H1 (cell line): ENCODE results near the gene BCAS3. TPM values are rescaled to one million over a fixed set of nuclear protein-coding genes. Genes with fewer than 3 reads are reported as not detected.

Source experiments
- CTCF ChIA-PET: fragments of 300-600 bp; sonication (Branson Sonifier 250); formaldehyde crosslinking; loops from one replicate; lab custom pipeline; 2021; ENCODE audit not compliant: partially characterized antibody; lab: Charles Lee
- POLR2A ChIA-PET: fragments of 300-600 bp; sonication (Branson Sonifier 250); formaldehyde crosslinking; loops from one replicate; lab custom pipeline; 2021; ENCODE audit warnings: inconsistent platforms; ENCODE audit not compliant: partially characterized antibody; lab: Charles Lee
- DNase-seq, 2 experiments: peaks; one replicate each; pipeline versions ENCODE4 v3.0.0 to v3.0.0-alpha.2; 2010 to 2022; ENCODE audit warnings: low spot score in 2 of 2, low read depth in 1 of 2, mixed read lengths in 1 of 2
- FAIRE-seq: peaks from 2 replicates; lab custom pipeline; 2011; peaks lifted over from hg19 to GRCh38; lab: Jason Lieb, UNC
- H2AFZ ChIP-seq: 2 replicates; pipeline ENCODE4 v1.8.1; 2012; ENCODE audit warnings: low read length, inconsistent platforms
- H2AK5ac ChIP-seq: 2 replicates; pipeline ENCODE4 v1.6.1; 2013; ENCODE audit warnings: low read depth, low read length
- H2BK120ac ChIP-seq: replicated peaks from 2 replicates; pipeline ENCODE3; 2013; ENCODE audit warnings: low read depth, low read length, inconsistent platforms
- H2BK12ac ChIP-seq: 2 replicates; pipeline ENCODE4 v1.6.1; 2013; ENCODE audit warnings: low read depth, low read length
- H2BK15ac ChIP-seq: 2 replicates; pipeline ENCODE4 v1.6.1; 2013; ENCODE audit warnings: low read length
- H2BK20ac ChIP-seq: 2 replicates; pipeline ENCODE4 v1.6.1; 2013; ENCODE audit warnings: low read length
- H2BK5ac ChIP-seq: 2 replicates; pipeline ENCODE4 v1.6.1; 2013; ENCODE audit warnings: low read depth, low read length
- H3K14ac ChIP-seq: 2 replicates; pipeline ENCODE4 v1.6.1; 2013; ENCODE audit warnings: inconsistent platforms; ENCODE audit not compliant: insufficient read length
- H3K18ac ChIP-seq: 2 replicates; pipeline ENCODE4 v1.6.1; 2013; ENCODE audit warnings: low read length; ENCODE audit errors: extremely low read depth
- H3K23ac ChIP-seq: 2 replicates; pipeline ENCODE4 v1.6.1; 2013; ENCODE audit warnings: inconsistent platforms; ENCODE audit not compliant: insufficient read length
- H3K23me2 ChIP-seq: 2 replicates; pipeline ENCODE4 v1.6.1; 2013; ENCODE audit warnings: low read depth, low read length
- H3K27ac ChIP-seq: 2 replicates; pipeline ENCODE4 v1.6.1; 2011; ENCODE audit warnings: low read depth, low read length, inconsistent platforms
- H3K27me3 ChIP-seq, 4 experiments: replicated peaks in 1 of 4; 1 replicate in 1 of 4; 2 replicates in 3 of 4; pipeline versions ENCODE4 v1.6.1 to v1.8.1; 2011 to 2013; ENCODE audit warnings: low read length in 3 of 4, mild to moderate bottlenecking in 3 of 4, inconsistent platforms in 2 of 4, mixed read lengths in 2 of 4, moderate library complexity in 1 of 4; ENCODE audit not compliant: control insufficient read depth in 3 of 4, insufficient read depth in 3 of 4; ENCODE audit errors: extremely low read depth in 1 of 4
- H3K36me3 ChIP-seq, 4 experiments: 2 replicates each; pipeline versions ENCODE4 v1.6.1 to v1.8.1; 2011 to 2013; ENCODE audit warnings: mild to moderate bottlenecking in 4 of 4, low read length in 3 of 4, moderate library complexity in 2 of 4, control low read depth in 1 of 4, inconsistent platforms in 1 of 4; ENCODE audit not compliant: insufficient read depth in 4 of 4, control insufficient read depth in 2 of 4
- H3K4ac ChIP-seq: replicated peaks from 2 replicates; pipeline ENCODE3; 2013; ENCODE audit warnings: low read length, low read depth, mixed read lengths, inconsistent platforms; ENCODE audit not compliant: insufficient read length
- H3K4me1 ChIP-seq, 4 experiments: replicated peaks in 1 of 4; 1 replicate in 1 of 4; 2 replicates in 3 of 4; pipeline versions ENCODE4 v1.6.1 to v1.8.1; 2011 to 2013; ENCODE audit warnings: low read length in 3 of 4, inconsistent platforms in 2 of 4, mixed read lengths in 1 of 4; ENCODE audit not compliant: insufficient read depth in 4 of 4, control insufficient read depth in 3 of 4
- H3K4me2 ChIP-seq, 2 experiments: 2 replicates each; pipeline versions ENCODE4 v1.6.1 to v1.8.1; 2011 to 2013; ENCODE audit warnings: low read depth in 2 of 2, low read length in 2 of 2, control low read depth in 1 of 2, inconsistent platforms in 1 of 2, mild to moderate bottlenecking in 1 of 2; ENCODE audit not compliant: insufficient read depth in 1 of 2
- H3K4me3 ChIP-seq, 4 experiments: fragments of 200-600, 300-600 bp in 1 of 4; sonication (generic), shearing (Covaris generic), sonication (Bioruptor Twin) in 1 of 4; 2 replicates each; pipeline versions ENCODE4 v1.5.1 to v1.8.1; 2011 to 2016; ENCODE audit warnings: low read length in 4 of 4, low read depth in 3 of 4, control low read depth in 2 of 4, inconsistent platforms in 2 of 4, mild to moderate bottlenecking in 2 of 4, mixed read lengths in 1 of 4, moderate library complexity in 1 of 4; ENCODE audit not compliant: insufficient read depth in 2 of 4; ENCODE audit errors: extremely low read depth in 1 of 4
- H3K56ac ChIP-seq: replicated peaks from 2 replicates; pipeline ENCODE3; 2013; ENCODE audit warnings: low read depth, mild to moderate bottlenecking, mixed read lengths, low read length, inconsistent platforms; ENCODE audit not compliant: insufficient read length
- H3K79me1 ChIP-seq: 2 replicates; pipeline ENCODE4 v1.6.1; 2013; ENCODE audit warnings: low read depth, low read length, control low read depth
- H3K79me2 ChIP-seq, 2 experiments: 2 replicates each; pipeline versions ENCODE4 v1.6.1 to v1.8.1; 2012 to 2013; ENCODE audit warnings: low read length in 2 of 2, mild to moderate bottlenecking in 2 of 2, inconsistent platforms in 1 of 2; ENCODE audit not compliant: insufficient read depth in 2 of 2, control insufficient read depth in 1 of 2
- H3K9ac ChIP-seq, 4 experiments: replicated peaks in 1 of 4; 1 replicate in 1 of 4; 2 replicates in 3 of 4; pipeline versions ENCODE4 v1.6.1 to v1.8.1; 2011 to 2013; ENCODE audit warnings: low read depth in 3 of 4, low read length in 3 of 4, control low read depth in 2 of 4, mild to moderate bottlenecking in 2 of 4, moderate library complexity in 2 of 4, inconsistent platforms in 1 of 4; ENCODE audit errors: extremely low read depth in 1 of 4
- H3K9me3 ChIP-seq, 2 experiments: 2 replicates each; pipeline versions ENCODE4 v1.6.1 to v1.8.1; 2012 to 2013; ENCODE audit warnings: mild to moderate bottlenecking in 2 of 2, moderate library complexity in 2 of 2, control low read depth in 1 of 2, inconsistent platforms in 1 of 2, low read depth in 1 of 2, low read length in 1 of 2, mixed read lengths in 1 of 2; ENCODE audit not compliant: insufficient read depth in 2 of 2
- H4K20me1 ChIP-seq, 2 experiments: replicated peaks in 1 of 2; 2 replicates each; pipeline versions ENCODE3 to v1.8.1; 2011 to 2013; ENCODE audit warnings: inconsistent platforms in 2 of 2, low read length in 2 of 2, mild to moderate bottlenecking in 1 of 2; ENCODE audit not compliant: insufficient read depth in 2 of 2, control insufficient read depth in 1 of 2
- H4K5ac ChIP-seq: 2 replicates; pipeline ENCODE4 v1.6.1; 2013; ENCODE audit warnings: low read length, low read depth, mixed read lengths, inconsistent platforms; ENCODE audit not compliant: insufficient read length
- H4K8ac ChIP-seq: 2 replicates; pipeline ENCODE4 v1.8.0; 2013; ENCODE audit warnings: mild to moderate bottlenecking, moderate library complexity, low read length, inconsistent platforms; ENCODE audit not compliant: insufficient read depth; ENCODE audit errors: extremely low read depth
- H4K91ac ChIP-seq: replicated peaks from 2 replicates; pipeline ENCODE3; 2013; ENCODE audit warnings: low read length, mixed read lengths, inconsistent platforms; ENCODE audit not compliant: insufficient read length
- CHD2 ChIP-seq: IDR thresholded peaks from 2 replicates; pipeline ENCODE4 v1.6.1; 2012; ENCODE audit warnings: low read length, improper control_type of control experiment
- EZH2 ChIP-seq: fragments of 200-600 bp; sonication (generic); IDR thresholded peaks from 2 replicates; pipeline ENCODE4 v1.7.1; 2012; ENCODE audit warnings: low read depth, mild to moderate bottlenecking, moderate library complexity, low read length, inconsistent platforms; ENCODE audit not compliant: severe bottlenecking
- JUN ChIP-seq: IDR thresholded peaks from 2 replicates; pipeline ENCODE4 v1.6.1; 2011; ENCODE audit warnings: low read depth, mild to moderate bottlenecking, improper control_type of control experiment, low read length
- JUND ChIP-seq: IDR thresholded peaks from 2 replicates; pipeline ENCODE4 v1.6.1; 2011; ENCODE audit warnings: mild to moderate bottlenecking, improper control_type of control experiment, low read length
- KDM4A ChIP-seq: IDR thresholded peaks from one replicate; pipeline ENCODE4 v1.7.1; 2012; ENCODE audit warnings: low read depth, mild to moderate bottlenecking, moderate library complexity, low read length, inconsistent platforms; ENCODE audit not compliant: severe bottlenecking
- NANOG ChIP-seq: IDR thresholded peaks from 2 replicates; pipeline ENCODE4 v1.6.1; 2011; ENCODE audit warnings: low read length, low read depth, mild to moderate bottlenecking, inconsistent platforms; ENCODE audit not compliant: insufficient read depth, poor library complexity, severe bottlenecking
- NRF1 ChIP-seq: IDR thresholded peaks from 2 replicates; pipeline ENCODE4 v1.6.1; 2011; ENCODE audit warnings: mild to moderate bottlenecking, low read depth, low read length, improper control_type of control experiment
- RXRA ChIP-seq: IDR thresholded peaks from 2 replicates; pipeline ENCODE4 v1.6.1; 2011; ENCODE audit warnings: low read depth, mild to moderate bottlenecking, low read length, moderate library complexity; ENCODE audit not compliant: insufficient read depth
- SIRT6 ChIP-seq: IDR thresholded peaks from one replicate; pipeline ENCODE4 v1.7.1; 2012; ENCODE audit warnings: low read length, inconsistent platforms
- SP4 ChIP-seq: IDR thresholded peaks from 2 replicates; pipeline ENCODE4 v1.6.1; 2012; ENCODE audit warnings: low read length, inconsistent platforms
- TAF1 ChIP-seq: IDR thresholded peaks from 2 replicates; pipeline ENCODE4 v1.6.1; 2011; ENCODE audit warnings: mild to moderate bottlenecking, low read depth, low read length
- TEAD4 ChIP-seq: IDR thresholded peaks from 2 replicates; pipeline ENCODE4 v1.6.1; 2012; ENCODE audit warnings: low read depth, low read length, inconsistent platforms, mixed read lengths
- YY1 ChIP-seq: IDR thresholded peaks from 2 replicates; pipeline ENCODE4 v1.6.1; 2011; ENCODE audit warnings: low read depth, mild to moderate bottlenecking, low read length
- WGBS, 2 experiments: shearing (Covaris generic) in 1 of 2; methylation state at CpG; one replicate each; pipeline versions ENCODE4 v1.1.6 to v1.1.7; 2013 to 2015; ENCODE audit warnings: low lambda C conversion rate in 2 of 2, mixed read lengths in 2 of 2, inconsistent platforms in 1 of 2, low coverage in 1 of 2, missing lambda C conversion rate in 1 of 2; ENCODE audit not compliant: insufficient replicate concordance in 2 of 2, insufficient coverage in 1 of 2, insufficient read length in 1 of 2; ENCODE audit errors: extremely low coverage in 1 of 2, missing lambda C conversion rate in 1 of 2; 5-methylcytosine and 5-hydroxymethylcytosine counted together
- polyA plus RNA-seq, 7 experiments: library from polyadenylated mRNA; depleted of rRNA in 3 of 7; stranded (reverse) in 5 of 7; unstranded in 2 of 7; fragments of >200 nt in 5 of 7; fragments of 200-250 nt in 2 of 7; gene quantifications; 1 replicate in 5 of 7; 2 replicates in 1 of 7; 4 replicates in 1 of 7; pipeline versions ENCODE4 v1.2.1 to v1.2.3, GENCODE V29; 2011 to 2013; ENCODE audit warnings: missing spikeins in 2 of 7, mixed read lengths in 2 of 7
- total RNA-seq: library from RNA; stranded (reverse); fragmentation: NEBNext Ultra II Directional; extraction: Animal tissue kit (Norgen Biotek cat#: 25700); gene quantifications from 2 replicates; pipeline ENCODE4 v1.2.1, GENCODE V29; 2021

BCAS3 gene
- total and polyA plus RNA-seq, 2 of the 8 experiments (the other 6 are each of a cell fraction or from before 2014, with no cell fraction given) = 9.9 to 13.3 TPM

- Histone ChIP-seq H4K5ac (no peak overlapping the region), H3K4me1 (0 out of 7 replicates have a peak, but pooled peaks cover 0 to 2% (median 0%) of the 10 kb centered on the region in 4 experiments), H2BK20ac (no peak overlapping the region), H2AFZ (no peak overlapping the region), H3K18ac (no peak overlapping the region), H3K4me3 (no peak overlapping the region), H3K79me1 (no peaks in the 10 kb centered on the region), H3K79me2 (no peaks in the 10 kb centered on the region), H2BK5ac (no peak overlapping the region), H3K9ac (no peak overlapping the region), H3K56ac (no peak overlapping the region), H2BK15ac (no peak overlapping the region), H2BK12ac (no peak overlapping the region), H3K36me3 (no peaks in the 10 kb centered on the region), H3K4me2 (no peak overlapping the region), H2BK120ac (no peak overlapping the region), H3K23me2 (no peaks in the 10 kb centered on the region), H3K27ac (no peak overlapping the region), H3K14ac (no peak overlapping the region), H3K27me3 (no peaks in the 10 kb centered on the region), H3K4ac (no peak overlapping the region), H2AK5ac (no peak overlapping the region), H3K23ac (no peak overlapping the region), H4K91ac (no peak overlapping the region), H3K9me3 (no peaks in the 10 kb centered on the region), H4K8ac (no peak overlapping the region), H4K20me1 (no peaks in the 10 kb centered on the region)
- FAIRE-seq = no peak
- CTCF ChIA-PET = interaction anchor here (0.6 to 2.4 kb wide), 8 partner anchors 10 to 231 kb away, joined by 3 to 11 read pairs (median 4); no protein-coding TSS in a partner anchor
- 94% methylated on average over 16 of the region's 16 CpGs; no CpG with 5 or more reads in 1 of the 2 experiments for WGBS, 2 experiments
- no peak for DNase-seq
- POLR2A ChIA-PET = no interaction called here
- TF ChIP-seq NANOG (no peak), SP4 (no peak), RXRA (no peak), CHD2 (no peak), NRF1 (no peak), TEAD4 (no peak), JUND (no peak), TAF1 (no peak), EZH2 (no peak), SIRT6 (no peak), KDM4A (no peak), YY1 (no peak), JUN (no peak)
Measured at GRCh38 chr17:61335845-61336655, 658.4 kb downstream of the BCAS3 start.
